ENCODE data around the gene SDK2. TPM values are rescaled to one million over a fixed set of nuclear protein-coding genes. Genes with fewer than 3 reads are reported as not detected.

Gene SDK2
- total RNA-seq, 2 donors from 2014 or later: 0.26 to 0.33 TPM

DNA sequence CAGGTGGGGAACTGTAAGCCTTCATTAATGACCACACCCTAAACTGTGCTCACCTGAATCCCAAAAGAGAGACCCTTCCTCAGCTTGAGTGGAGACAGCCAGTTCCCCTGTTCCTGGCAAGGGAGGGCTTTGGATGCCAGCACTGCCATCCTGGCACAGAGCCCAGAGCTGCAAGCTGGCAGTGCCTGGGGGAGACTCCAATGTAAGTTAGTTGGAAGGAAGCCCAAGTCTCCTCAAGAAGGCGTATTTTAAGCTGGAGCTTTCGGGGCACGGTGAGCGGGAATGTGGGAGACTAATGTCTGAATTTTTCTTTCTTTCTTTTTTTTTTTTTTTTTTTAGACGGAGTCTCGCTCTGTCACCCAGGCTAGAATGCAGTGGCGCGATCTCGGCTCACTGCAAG is 337.1 kb downstream of the SDK2 start:
- Histone ChIP-seq H3K27me3 (no peaks in the 10 kb centered on the region), H3K9me3 (no peaks in the 10 kb centered on the region), H3K27ac (peak overlapping the region; percentile 92 to 97 (median 96)), H3K4me1 (peaks cover 70% of the 10 kb centered on the region), H3K36me3 (replicated peaks in 1 of 2; ENCODE audit: insufficient read depth in 1 of 2, low read depth in 2 of 2) (no peaks in the 10 kb centered on the region), H3K4me3 (no peak overlapping the region)
- 18 to 25% methylated on average over 9 of the region's 9 CpGs for WGBS, 2 donors
- DNase-seq (peak; percentile 73 to 84 (median 78)), ATAC-seq (no peak)
- intact Hi-C loops (cut with DNase I): no loop called here
- no peak for TF ChIP-seq POLR2A (IDR thresholded peaks at IDR 0.05)
- TF ChIP-seq, protein P1, sequence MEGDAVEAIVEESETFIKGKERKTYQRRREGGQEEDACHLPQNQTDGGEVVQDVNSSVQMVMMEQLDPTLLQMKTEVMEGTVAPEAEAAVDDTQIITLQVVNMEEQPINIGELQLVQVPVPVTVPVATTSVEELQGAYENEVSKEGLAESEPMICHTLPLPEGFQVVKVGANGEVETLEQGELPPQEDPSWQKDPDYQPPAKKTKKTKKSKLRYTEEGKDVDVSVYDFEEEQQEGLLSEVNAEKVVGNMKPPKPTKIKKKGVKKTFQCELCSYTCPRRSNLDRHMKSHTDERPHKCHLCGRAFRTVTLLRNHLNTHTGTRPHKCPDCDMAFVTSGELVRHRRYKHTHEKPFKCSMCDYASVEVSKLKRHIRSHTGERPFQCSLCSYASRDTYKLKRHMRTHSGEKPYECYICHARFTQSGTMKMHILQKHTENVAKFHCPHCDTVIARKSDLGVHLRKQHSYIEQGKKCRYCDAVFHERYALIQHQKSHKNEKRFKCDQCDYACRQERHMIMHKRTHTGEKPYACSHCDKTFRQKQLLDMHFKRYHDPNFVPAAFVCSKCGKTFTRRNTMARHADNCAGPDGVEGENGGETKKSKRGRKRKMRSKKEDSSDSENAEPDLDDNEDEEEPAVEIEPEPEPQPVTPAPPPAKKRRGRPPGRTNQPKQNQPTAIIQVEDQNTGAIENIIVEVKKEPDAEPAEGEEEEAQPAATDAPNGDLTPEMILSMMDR (IDR thresholded peaks at IDR 0.05): no peak

GRCh38 chr17:73305845-73306836 is 338.1 kb downstream of the SDK2 start:
- DNase-seq: no peak

GRCh38 chr17:73304971-73305812 is 339.1 kb downstream of the SDK2 start:
- H3K27ac ChIP-seq: peak overlapping the region; percentile 81 to 97 (median 96)
- TF ChIP-seq, protein P1 (IDR thresholded peaks at IDR 0.05): peak in 3 of 7 experiments; percentile 16 to 34 (median 27)
- peak in 2 of 3 donors; percentile 30 to 32 for TF ChIP-seq POLR2A (IDR thresholded peaks at IDR 0.05)
- H3K36me3 ChIP-seq (replicated peaks in 1 of 2; ENCODE audit: insufficient read depth in 1 of 2, low read depth in 2 of 2): no peaks in the 10 kb centered on the region
- DNase-seq: peak; percentile 48 to 64 (median 61)
- H3K9me3 ChIP-seq: no peaks in the 10 kb centered on the region
- peak; percentile 1 for ATAC-seq
- H3K4me3 ChIP-seq: no peak overlapping the region
- intact Hi-C loops (cut with DNase I): no loop called here
- peaks cover 89% of the 10 kb centered on the region for H3K4me1 ChIP-seq
- WGBS, 2 donors: 8 to 12% methylated on average over 5 to 15 of the region's 16 CpGs
- H3K27me3 ChIP-seq: no peaks in the 10 kb centered on the region

More at GRCh38 chr17:73305845-73306836, 338.1 kb downstream of the SDK2 start:
- intact Hi-C loops (cut with DNase I): no loop called here
- peaks cover 79% of the 10 kb centered on the region for H3K4me1 ChIP-seq
- no peaks in the 10 kb centered on the region for H3K27me3 ChIP-seq
- H3K4me3 ChIP-seq: no peak overlapping the region
- H3K36me3 ChIP-seq (replicated peaks in 1 of 2; ENCODE audit: insufficient read depth in 1 of 2, low read depth in 2 of 2): no peaks in the 10 kb centered on the region
- no peak for ATAC-seq
- 25 to 26% methylated on average over 11 of the region's 11 CpGs for WGBS, 2 donors
- TF ChIP-seq, protein P1 (IDR thresholded peaks at IDR 0.05): no peak
- TF ChIP-seq POLR2A (IDR thresholded peaks at IDR 0.05): no peak
- H3K9me3 ChIP-seq: no peaks in the 10 kb centered on the region
- H3K27ac ChIP-seq: peak overlapping the region; percentile 92 to 97 (median 96)

- no peaks in the 10 kb centered on the region for H3K36me3 ChIP-seq (replicated peaks in 1 of 2; ENCODE audit: insufficient read depth in 1 of 2, low read depth in 2 of 2)
- WGBS, 2 donors: 15 to 19% methylated on average over 5 to 7 of the region's 8 CpGs
- H3K27ac ChIP-seq: peak overlapping the region; percentile 81 to 97 (median 96)
- H3K4me1 ChIP-seq: peaks cover 95% of the 10 kb centered on the region
- DNase-seq (no peak), ATAC-seq (no peak)
- no peaks in the 10 kb centered on the region for H3K27me3 ChIP-seq
- TF ChIP-seq, protein P1 (IDR thresholded peaks at IDR 0.05): no peak
- no peak for TF ChIP-seq POLR2A (IDR thresholded peaks at IDR 0.05)
- H3K4me3 ChIP-seq: no peak overlapping the region
- intact Hi-C loops (cut with DNase I): no loop called here
- H3K9me3 ChIP-seq: no peaks in the 10 kb centered on the region
Observed at GRCh38 chr17:73304438-73304837, 339.8 kb downstream of the SDK2 start.
